ENCODE results near the gene RBKS. TPM values are rescaled to one million over a fixed set of nuclear protein-coding genes. Genes with fewer than 3 reads are reported as not detected.

RBKS gene
- total and polyA plus RNA-seq, 2 of the 8 experiments (the other 6 are each of a cell fraction or from before 2014, with no cell fraction given), result 1.1 to 1.5 TPM

DNA sequence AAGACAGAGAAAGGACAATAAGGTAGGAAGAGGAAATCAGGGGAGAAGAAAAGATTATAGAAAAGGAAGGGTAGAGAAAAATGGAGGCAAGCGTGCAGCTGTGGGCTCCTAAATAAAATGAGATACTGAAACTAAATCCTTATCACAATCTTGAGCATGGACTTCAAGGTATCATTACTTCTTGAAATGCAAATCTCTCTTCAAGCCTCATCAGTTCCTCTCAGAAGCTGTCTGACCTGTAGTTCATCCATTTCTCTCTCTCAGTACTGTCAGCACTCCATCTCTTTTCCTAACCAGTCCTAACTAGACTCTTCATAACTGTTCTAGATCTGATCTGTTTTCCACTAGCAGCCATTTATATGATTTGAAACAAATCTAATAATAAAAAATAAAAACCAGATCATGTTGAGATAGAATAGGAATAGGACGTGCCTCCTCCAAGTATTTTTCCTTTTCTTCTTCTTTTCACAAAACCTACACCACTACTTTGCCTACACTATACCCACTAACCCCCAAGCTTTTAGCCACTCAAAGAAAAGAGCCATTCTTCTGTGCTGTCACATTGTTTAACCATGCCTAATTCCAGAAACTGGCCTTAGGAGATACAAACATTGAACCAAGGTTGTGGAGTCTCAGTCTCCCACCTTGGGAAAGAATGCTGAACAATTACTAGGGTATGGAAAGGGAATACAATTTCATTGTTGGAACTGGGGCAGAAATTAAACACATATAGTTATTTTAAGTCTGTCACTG is 21.4 kb upstream of the RBKS start:
- Histone ChIP-seq H3K14ac (ENCODE audit: insufficient read length) (no peak overlapping the region), H3K18ac (ENCODE audit: extremely low read depth, low read length) (no peak overlapping the region), H3K23ac (ENCODE audit: insufficient read length) (no peak overlapping the region), H4K8ac (ENCODE audit: extremely low read depth, insufficient read depth, low read length) (no peak overlapping the region), H3K56ac (replicated peaks; ENCODE audit: insufficient read length, low read depth, low read length) (no peak overlapping the region), H2BK5ac (ENCODE audit: low read depth, low read length) (no peak overlapping the region), H3K4ac (replicated peaks; ENCODE audit: insufficient read length, low read depth, low read length) (no peak overlapping the region), H2BK12ac (ENCODE audit: low read depth, low read length) (no peak overlapping the region), H2BK20ac (ENCODE audit: low read length) (no peak overlapping the region), H2BK15ac (ENCODE audit: low read length) (no peak overlapping the region), H3K79me2 (ENCODE audit: control insufficient read depth in 1 of 2, insufficient read depth in 2 of 2, low read length in 2 of 2) (no peaks in the 10 kb centered on the region), H3K4me2 (ENCODE audit: insufficient read depth in 1 of 2, low read depth in 2 of 2, low read length in 2 of 2) (no peak overlapping the region), H4K91ac (replicated peaks; ENCODE audit: insufficient read length, low read length) (no peak overlapping the region), H2AK5ac (ENCODE audit: low read depth, low read length) (no peak overlapping the region), H3K9me3 (ENCODE audit: insufficient read depth in 2 of 2, low read depth in 1 of 2, low read length in 1 of 2) (no peaks in the 10 kb centered on the region), H2AFZ (ENCODE audit: low read length) (no peak overlapping the region), H3K79me1 (ENCODE audit: low read depth, low read length) (no peaks in the 10 kb centered on the region), H3K27me3 (replicated peaks in 1 of 4; ENCODE audit: control insufficient read depth in 3 of 4, extremely low read depth in 1 of 4, insufficient read depth in 3 of 4, low read length in 3 of 4) (no peaks in the 10 kb centered on the region), H4K20me1 (replicated peaks in 1 of 2; ENCODE audit: control insufficient read depth in 1 of 2, insufficient read depth in 2 of 2, low read length in 2 of 2) (no peaks in the 10 kb centered on the region), H4K5ac (ENCODE audit: insufficient read length, low read depth, low read length) (no peak overlapping the region), H3K9ac (replicated peaks in 1 of 4; ENCODE audit: extremely low read depth in 1 of 4, low read depth in 3 of 4, low read length in 3 of 4) (no peak overlapping the region), H3K23me2 (ENCODE audit: low read depth, low read length) (no peaks in the 10 kb centered on the region), H3K36me3 (ENCODE audit: control insufficient read depth in 2 of 4, insufficient read depth in 4 of 4, low read length in 3 of 4) (no peaks in the 10 kb centered on the region), H3K4me3 (ENCODE audit: extremely low read depth in 1 of 4, insufficient read depth in 2 of 4, low read depth in 3 of 4, low read length in 4 of 4) (no peak overlapping the region), H3K27ac (ENCODE audit: low read depth, low read length) (no peak overlapping the region), H2BK120ac (replicated peaks; ENCODE audit: low read depth, low read length) (no peak overlapping the region), H3K4me1 (replicated peaks in 1 of 4; ENCODE audit: control insufficient read depth in 3 of 4, insufficient read depth in 4 of 4, low read length in 3 of 4) (0 out of 7 replicates have a peak, but pooled peaks cover 0 to 1% (median 0%) of the 10 kb centered on the region in 4 experiments)
- ChIA-PET POLR2A (ENCODE audit: partially characterized antibody) (no interaction called here), CTCF (ENCODE audit: partially characterized antibody) (no interaction called here)
- 86% methylated on average over 2 of the region's 2 CpGs; no CpG with 5 or more reads in 1 of the 2 experiments for WGBS, 2 experiments (ENCODE audit: extremely low coverage in 1 of 2, insufficient coverage in 1 of 2, insufficient read length in 1 of 2, insufficient replicate concordance in 2 of 2, low coverage in 1 of 2, low lambda C conversion rate in 2 of 2, missing lambda C conversion rate in 1 of 2)
- FAIRE-seq, result no peak
- no peak for DNase-seq (ENCODE audit: low read depth in 1 of 2, low spot score in 2 of 2)

Data from H1 (cell line).